Endothelial cell of umbilical vein (primary cell): ENCODE results near the gene WASF3.

Experiments
- EZH2 ChIP-seq: IDR thresholded peaks from 2 replicates; pipeline ENCODE4 v1.6.1; 2012; ENCODE audit warnings: borderline replicate concordance, low read depth, mild to moderate bottlenecking, moderate library complexity, low read length, inconsistent platforms; ENCODE audit not compliant: severe bottlenecking
- FOS ChIP-seq: IDR thresholded peaks from 2 replicates; pipeline ENCODE4 v1.6.1; 2011; ENCODE audit warnings: mild to moderate bottlenecking, low read length, moderate library complexity, borderline replicate concordance; ENCODE audit not compliant: insufficient read depth
- GATA2 ChIP-seq: IDR thresholded peaks from 2 replicates; pipeline ENCODE4 v1.7.0; 2011; ENCODE audit warnings: low read depth, mild to moderate bottlenecking, moderate library complexity, mixed read lengths, low read length; ENCODE audit not compliant: insufficient read length, insufficient read depth
- JUN ChIP-seq: IDR thresholded peaks from 2 replicates; pipeline ENCODE4 v1.6.1; 2011; ENCODE audit warnings: borderline replicate concordance, low read depth; ENCODE audit not compliant: insufficient read length, insufficient read depth
- POLR2A ChIP-seq: IDR thresholded peaks from 2 replicates; pipeline ENCODE4 v1.6.1; 2012; ENCODE audit warnings: low read depth, mild to moderate bottlenecking, control low read depth, low read length
- POLR2AphosphoS5 ChIP-seq: IDR thresholded peaks from 2 replicates; pipeline ENCODE4 v1.6.1; 2012; ENCODE audit warnings: low read depth, mild to moderate bottlenecking, control low read depth, low read length, moderate library complexity; ENCODE audit not compliant: insufficient read depth
- TF ChIP-seq, protein P1 (sequence below): IDR thresholded peaks from 2 replicates; pipeline ENCODE4 v1.6.1; 2011; ENCODE audit not compliant: insufficient read depth, insufficient read length
- TF ChIP-seq, protein P2 (sequence below), 2 donors: IDR thresholded peaks; 1 replicate in 1 of 2; 2 replicates in 1 of 2; pipeline ENCODE4 v1.5.1; 2011; ENCODE audit warnings: low read length in 2 of 2, mild to moderate bottlenecking in 2 of 2, moderate library complexity in 2 of 2, control low read depth in 1 of 2, inconsistent platforms in 1 of 2, low read depth in 1 of 2; ENCODE audit not compliant: insufficient read depth in 1 of 2; ENCODE audit errors: extremely low read depth in 1 of 2

DNA sequence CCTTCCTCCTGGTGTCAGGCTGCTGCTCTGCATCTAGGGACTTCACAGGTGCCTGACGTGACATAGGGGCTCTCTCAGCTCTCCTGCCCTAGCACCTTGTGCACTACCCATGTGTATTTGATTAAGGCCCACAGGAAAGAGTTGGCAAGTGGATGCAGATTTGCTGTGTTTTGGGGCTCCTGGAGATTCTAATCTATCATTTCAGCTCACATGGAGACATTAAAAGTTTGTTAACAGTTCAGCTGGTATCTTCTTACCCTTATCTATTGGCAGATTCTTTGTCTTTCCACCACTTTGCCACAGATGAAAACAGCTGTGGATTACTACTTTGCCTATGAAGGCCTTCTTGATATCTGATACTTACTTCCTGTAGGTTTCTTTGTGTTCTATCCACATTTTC is 41.9 kb downstream of the WASF3 start:
- TF ChIP-seq, protein P1, sequence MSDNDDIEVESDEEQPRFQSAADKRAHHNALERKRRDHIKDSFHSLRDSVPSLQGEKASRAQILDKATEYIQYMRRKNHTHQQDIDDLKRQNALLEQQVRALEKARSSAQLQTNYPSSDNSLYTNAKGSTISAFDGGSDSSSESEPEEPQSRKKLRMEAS, result no peak
- TF ChIP-seq, protein P2, sequence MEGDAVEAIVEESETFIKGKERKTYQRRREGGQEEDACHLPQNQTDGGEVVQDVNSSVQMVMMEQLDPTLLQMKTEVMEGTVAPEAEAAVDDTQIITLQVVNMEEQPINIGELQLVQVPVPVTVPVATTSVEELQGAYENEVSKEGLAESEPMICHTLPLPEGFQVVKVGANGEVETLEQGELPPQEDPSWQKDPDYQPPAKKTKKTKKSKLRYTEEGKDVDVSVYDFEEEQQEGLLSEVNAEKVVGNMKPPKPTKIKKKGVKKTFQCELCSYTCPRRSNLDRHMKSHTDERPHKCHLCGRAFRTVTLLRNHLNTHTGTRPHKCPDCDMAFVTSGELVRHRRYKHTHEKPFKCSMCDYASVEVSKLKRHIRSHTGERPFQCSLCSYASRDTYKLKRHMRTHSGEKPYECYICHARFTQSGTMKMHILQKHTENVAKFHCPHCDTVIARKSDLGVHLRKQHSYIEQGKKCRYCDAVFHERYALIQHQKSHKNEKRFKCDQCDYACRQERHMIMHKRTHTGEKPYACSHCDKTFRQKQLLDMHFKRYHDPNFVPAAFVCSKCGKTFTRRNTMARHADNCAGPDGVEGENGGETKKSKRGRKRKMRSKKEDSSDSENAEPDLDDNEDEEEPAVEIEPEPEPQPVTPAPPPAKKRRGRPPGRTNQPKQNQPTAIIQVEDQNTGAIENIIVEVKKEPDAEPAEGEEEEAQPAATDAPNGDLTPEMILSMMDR (IDR thresholded peaks at IDR 0.05; ENCODE audit: extremely low read depth in 1 of 2, insufficient read depth in 1 of 2, low read depth in 1 of 2, low read length in 2 of 2), result no peak
- TF ChIP-seq EZH2 (no peak), GATA2 (no peak), POLR2AphosphoS5 (no peak), FOS (no peak), POLR2A (no peak), JUN (no peak)
